Measurements from ENCODE around the gene C1orf50.

Gene C1orf50

GRCh38 chr1:42765269-42765668 lies 1.8 kb upstream of the C1orf50 start:
- DNase-seq = no peak

DNA sequence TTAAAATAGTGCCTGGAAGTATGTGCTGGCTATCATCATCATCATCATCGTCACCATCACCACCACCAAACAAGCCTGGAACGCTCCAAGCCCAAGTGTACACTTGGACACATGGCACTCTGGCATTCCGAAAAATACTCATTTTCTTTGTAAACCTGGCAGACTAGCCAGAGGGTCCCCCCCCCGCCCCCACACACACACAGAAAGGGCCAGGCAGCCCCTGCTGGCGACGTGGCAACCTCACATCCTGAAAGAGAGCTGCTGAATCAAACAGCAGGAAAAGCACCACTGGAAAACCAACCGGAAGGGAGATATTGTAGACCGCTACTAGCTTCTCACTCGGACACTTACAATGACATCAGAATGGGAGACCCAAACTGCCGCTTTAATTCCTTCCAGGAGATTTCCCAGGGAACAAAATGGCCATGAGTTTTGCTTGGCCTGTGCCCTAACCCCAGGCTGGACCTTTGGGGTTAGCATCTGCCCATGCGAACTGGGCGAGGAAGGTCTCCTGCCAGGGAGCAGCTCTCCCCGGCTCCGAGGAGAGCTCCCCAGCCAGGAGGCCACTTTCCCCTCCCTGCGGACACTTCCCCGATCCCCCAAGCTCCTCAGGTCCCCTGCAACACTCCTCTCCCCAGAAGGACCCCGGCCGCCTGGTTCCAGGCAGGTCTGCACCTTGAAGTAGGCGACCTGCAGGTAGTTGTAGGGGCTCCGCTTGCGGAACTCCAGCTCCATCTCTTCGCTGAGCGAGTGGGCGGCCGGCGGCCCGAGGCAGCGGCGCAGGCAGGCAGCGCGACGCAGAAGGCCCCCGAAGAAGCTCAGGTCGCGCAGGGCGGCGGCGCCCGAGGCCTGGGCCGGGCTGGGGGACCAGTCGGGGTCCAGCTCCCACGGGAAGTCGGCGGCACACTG lies 963 bp upstream of the C1orf50 start:
- peak; percentile 65 for DNase-seq

GRCh38 chr1:42767510-42768000 lies 506 bp downstream of the C1orf50 start:
- DNase-seq = peak; percentile 38

DNA sequence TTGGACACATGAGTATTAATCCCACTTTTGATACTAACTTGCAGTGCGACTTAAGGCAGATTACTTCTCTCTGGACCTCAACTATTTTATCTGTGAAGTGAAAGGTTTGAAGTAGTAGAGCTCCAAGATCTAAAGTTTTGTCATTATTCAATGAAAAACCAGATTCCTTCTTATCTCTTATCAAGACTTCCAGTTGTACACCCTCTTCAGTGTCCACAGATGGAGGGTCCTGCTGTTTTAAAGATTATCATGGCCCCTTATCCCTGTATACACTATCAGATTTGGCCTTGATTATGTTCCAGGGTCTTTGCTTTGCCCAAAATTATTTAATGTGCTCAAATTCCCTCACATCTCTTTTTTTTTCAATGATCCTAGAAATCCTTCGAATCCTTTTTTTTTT lies 1.1 kb downstream of the C1orf50 start:
- DNase-seq = no peak

GRCh38 chr1:42769811-42770210 lies 2.8 kb downstream of the C1orf50 start:
- no peak for DNase-seq

- DNase-seq = no peak
Observed at GRCh38 chr1:42773420-42773819, 6.4 kb downstream of the C1orf50 start.

DNA sequence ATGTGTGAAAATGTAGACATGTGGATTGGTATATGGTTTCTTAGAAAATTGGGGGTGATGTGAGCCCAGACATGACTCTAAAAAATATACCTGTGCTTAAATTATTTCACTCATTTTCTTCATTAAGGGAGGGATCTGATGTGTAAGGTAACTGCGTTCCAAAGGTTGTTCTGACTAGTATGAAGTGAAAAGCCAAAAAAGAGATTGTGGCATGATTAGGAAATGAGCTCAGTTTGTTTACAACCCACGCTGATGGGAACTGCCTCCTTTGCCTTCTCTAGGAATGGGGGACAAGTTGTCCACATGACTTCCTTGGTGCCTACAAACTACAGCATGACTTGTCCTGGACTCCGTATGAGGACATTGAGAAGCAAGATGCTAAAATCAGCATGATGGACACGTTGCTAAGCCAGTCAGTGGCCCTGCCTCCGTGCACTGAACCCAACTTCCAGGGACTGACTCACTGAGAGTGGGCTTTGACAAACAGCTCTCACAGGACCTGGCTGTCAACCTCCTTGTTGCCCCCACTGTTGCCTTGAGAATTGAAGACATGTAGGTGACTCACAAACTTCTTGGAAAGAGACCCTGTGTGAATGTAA lies 8.0 kb downstream of the C1orf50 start:
- DNase-seq = no peak

DNA sequence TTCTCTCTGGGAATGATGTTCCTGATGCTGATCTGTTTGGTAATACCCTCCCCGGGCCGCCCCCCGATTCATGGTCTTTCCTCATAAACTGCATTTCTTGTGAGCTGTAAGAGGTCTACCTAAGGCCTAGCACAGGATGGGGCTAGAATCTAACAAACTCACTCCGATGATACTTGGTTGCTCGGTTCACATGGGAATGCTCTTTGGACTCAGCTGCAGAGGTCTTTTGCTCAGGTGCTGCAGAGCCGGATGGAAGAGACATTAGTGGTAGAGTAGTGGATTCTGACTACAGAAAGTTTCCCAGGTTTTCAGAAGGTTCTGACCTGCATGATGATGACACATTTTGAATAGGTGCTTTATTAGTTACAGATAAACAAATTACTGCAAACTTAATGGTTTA lies 9.5 kb downstream of the C1orf50 start:
- no peak for DNase-seq

- DNase-seq = peak; percentile 25
Observed at GRCh38 chr1:42777852-42778251, 10.8 kb downstream of the C1orf50 start.

- DNase-seq = no peak
Observed at GRCh38 chr1:42779725-42780124, 12.7 kb downstream of the C1orf50 start.

GRCh38 chr1:42780176-42780575 lies 13.1 kb downstream of the C1orf50 start:
- no peak for DNase-seq

DNA sequence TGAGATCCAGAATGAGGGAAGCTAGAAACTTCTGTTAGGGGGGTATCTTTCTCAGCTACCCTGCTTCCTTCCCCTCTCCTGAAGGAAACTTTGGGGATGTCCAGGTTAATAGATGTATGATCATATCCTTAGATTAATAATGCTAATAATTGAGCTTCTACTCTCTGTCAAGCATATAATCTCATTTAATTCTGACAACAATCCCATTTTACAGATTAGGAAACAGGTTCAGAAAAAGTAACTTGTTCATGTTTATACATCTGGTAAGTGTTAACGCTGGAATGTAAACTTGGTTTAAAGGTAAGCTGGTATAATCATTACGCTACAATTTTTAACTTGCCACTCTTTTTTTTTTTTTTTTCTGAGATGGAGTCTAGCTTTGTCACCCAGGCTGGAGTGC lies 16.0 kb downstream of the C1orf50 start:
- DNase-seq = no peak

DNA sequence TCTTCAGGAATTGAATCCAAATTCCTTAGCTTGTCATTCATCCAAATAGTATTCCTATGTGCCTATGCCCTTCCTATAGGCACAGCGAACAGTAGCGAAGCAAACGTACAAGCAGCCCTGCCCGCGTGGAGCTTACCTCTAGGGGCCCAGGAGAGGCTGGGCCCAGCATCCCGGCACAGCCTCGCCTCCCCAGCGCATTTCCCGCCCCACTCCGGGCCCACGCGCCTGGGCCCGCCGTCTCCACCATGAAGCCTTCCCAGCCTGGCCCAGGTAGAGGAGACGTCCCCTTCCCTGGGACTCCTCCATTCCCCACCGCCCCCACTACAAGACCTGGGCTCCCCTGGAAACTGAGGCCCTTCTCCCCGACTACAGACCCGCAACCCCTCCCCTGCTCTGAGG lies 17.5 kb downstream of the C1orf50 start:
- DNase-seq = no peak

- DNase-seq = no peak
Observed at GRCh38 chr1:42784946-42785693, 18.1 kb downstream of the C1orf50 start, which contains the start of gene TMEM269. TMEM269 (plus strand) TSS chr1:42784991; CDS start chr1:42789894, 4,903 bp downstream.

DNA sequence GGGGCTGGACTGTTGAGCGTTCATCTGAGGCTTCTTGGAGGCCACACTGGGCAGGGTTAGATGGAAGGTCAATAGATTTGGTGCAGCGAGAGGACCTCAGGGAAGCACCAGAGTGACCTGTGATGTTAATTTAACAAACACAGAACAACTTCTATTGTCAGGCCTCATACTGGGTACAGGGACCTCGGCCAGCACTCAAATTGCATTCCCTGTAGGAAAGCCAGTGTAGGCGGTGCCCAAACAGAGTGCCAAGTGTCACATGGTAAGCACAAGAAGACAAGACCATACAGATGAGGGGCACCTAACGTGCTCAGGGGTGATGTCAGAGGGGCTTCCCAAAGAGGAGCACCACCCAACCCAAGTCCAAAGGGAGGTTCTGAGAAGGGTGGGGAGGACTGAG lies 19.0 kb downstream of the C1orf50 start:
- DNase-seq = no peak

GRCh38 chr1:42788021-42788420 lies 21.0 kb downstream of the C1orf50 start:
- no peak for DNase-seq

DNA sequence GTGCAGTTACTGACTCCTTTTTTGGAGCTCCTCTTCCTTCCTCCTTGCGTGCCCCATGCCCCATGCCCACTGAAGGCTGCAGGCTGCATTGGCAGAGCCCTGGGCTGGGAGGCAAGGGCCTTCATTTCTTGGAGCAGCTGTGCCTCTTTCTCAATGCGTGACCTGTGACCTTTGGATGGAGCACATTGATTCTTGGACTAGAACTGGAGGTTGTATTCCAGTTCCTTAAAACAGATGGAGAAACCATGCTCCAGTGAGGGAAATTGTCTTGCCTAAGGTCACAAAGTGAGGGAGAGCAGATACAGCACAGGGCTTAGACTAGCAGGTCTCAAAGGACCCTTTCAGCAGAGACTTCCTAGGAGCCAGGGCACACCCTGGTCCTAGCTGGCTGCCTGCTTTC lies 26.8 kb downstream of the C1orf50 start:
- no peak for DNase-seq

DNA sequence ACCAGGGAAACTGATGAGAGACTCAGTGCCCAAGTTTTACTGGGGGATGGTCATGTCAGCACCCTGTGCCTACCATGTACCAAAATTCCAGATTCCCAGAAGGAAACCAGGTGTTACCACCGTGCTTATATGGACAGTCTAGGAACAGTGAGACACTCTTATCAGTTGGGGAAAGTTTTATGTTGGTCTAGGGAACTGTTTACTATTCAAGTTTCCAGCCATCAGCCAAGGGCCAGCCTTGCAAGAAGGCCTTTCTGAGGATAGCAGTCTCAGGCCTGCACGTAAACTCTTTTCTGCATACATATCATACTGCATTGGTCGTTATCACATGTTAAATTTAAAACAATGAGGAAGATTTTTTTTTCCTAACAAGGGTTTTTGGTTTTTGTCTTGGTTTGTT lies 30.4 kb downstream of the C1orf50 start:
- no peak for DNase-seq

DNA sequence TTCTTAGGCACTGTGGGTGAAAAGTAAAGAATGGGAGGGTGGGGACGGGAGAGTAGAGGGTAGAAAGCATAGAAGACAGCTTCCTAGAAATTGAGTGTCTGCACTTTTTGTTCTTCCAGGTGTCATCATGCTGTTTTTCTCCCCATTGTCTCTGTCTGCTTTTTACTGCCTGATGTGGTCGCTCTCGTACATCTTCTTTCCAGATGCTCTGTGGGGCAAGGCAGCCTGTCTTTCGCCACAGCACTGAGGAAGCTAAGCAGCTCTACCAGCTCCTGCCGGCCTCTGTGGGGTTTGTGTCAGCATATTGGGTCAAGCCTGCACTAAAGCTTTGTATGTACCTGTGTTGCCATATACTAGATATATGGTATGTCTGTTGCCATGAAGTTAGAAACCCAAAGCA lies 30.9 kb downstream of the C1orf50 start:
- DNase-seq = no peak

DNA sequence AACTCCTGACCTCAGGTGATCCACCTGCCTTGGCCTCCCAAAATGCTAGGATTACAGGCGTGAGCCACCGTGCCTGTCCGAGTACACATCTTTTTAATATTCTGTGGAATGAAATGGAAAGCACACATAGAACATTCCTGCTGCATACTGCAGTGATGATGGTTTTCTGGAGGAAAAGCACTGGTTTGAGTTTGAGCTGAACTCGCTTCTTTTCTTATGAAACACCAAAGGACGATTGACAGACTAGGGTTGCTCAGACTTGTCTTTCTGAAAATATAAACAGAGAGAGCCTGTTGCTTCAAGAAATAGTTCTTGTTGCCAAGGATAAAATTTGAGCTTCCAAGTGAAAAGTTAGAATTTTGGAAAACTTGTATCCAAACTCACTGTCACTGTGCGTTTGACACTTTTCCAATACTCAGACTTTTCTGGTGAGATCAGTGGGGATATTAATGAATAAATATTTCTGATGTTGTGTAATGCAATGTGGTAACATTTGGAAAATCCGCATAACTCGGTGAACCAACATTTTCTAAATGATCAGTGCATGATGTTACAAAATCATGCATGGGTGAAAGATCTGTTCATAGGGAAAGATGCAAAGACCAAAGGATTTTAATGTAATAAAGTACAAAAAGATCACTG lies 34.9 kb downstream of the C1orf50 start:
- DNase-seq = no peak

GRCh38 chr1:42806171-42806570 lies 39.1 kb downstream of the C1orf50 start:
- no peak for DNase-seq

GRCh38 chr1:42806593-42806992 lies 39.5 kb downstream of the C1orf50 start:
- DNase-seq = no peak

GRCh38 chr1:42807056-42807668 lies 40.1 kb downstream of the C1orf50 start:
- DNase-seq = no peak
